T-helper 1 cell treated with Interleukin-12 subunit alpha and Interleukin-12 subunit beta and Interleukin-4 antibody, amounts not matched to agents 30 ng/mL and 1 ng/mL, for 36 hours (primary cell): Measurements from ENCODE around the gene DIS3L. TPM values are rescaled to one million over a fixed set of nuclear protein-coding genes. Genes with fewer than 3 reads are reported as not detected.
"Not testable (repeated sequence)": the region's sequence is repeated elsewhere in the genome, so short reads cannot be mapped to it uniquely, and the experiment has no call there.

ENCODE experiments used
- intact Hi-C: fragments of 100-400 bp; cut with micrococcal nuclease; formaldehyde crosslinking; loops from one replicate; pipeline ENCODE4 v1.15.1; 2024
- total RNA-seq: library from RNA; stranded (reverse); gene quantifications from 2 replicates; pipeline ENCODE4 v1.2.3, GENCODE V29; 2022

The DIS3L gene
- 36.6 and 39.0 TPM in 2 replicates for total RNA-seq

- intact Hi-C loops, result loop anchor here (1.0 to 5.0 kb wide), 7 partner anchors 63 to 684 kb away; partner anchors contain the start of genes MAP2K1, RPL4, SMAD6 and SNAPC5
Measured at GRCh38 chr15:66293419-66294156, at the start of gene DIS3L. DIS3L (plus strand) TSS chr15:66293568; CDS start chr15:66293597, 29 bp downstream.

- intact Hi-C loops, result not testable (repeated sequence)
Measured at GRCh38 chr15:66245832-66246231, 47.5 kb upstream of the DIS3L start.

GRCh38 chr15:66246937-66247336, 46.4 kb upstream of the DIS3L start:
- intact Hi-C loops, result no loop called here

- intact Hi-C loops, result no loop called here
Measured at GRCh38 chr15:66249605-66250174, 43.7 kb upstream of the DIS3L start.

GRCh38 chr15:66251065-66251789, 42.1 kb upstream of the DIS3L start:
- intact Hi-C loops, result no loop called here

- intact Hi-C loops, result loop anchor here (1.0 kb wide), 1 partner anchor 247 kb away; no protein-coding TSS in a partner anchor
Measured at GRCh38 chr15:66251790-66252684, 41.3 kb upstream of the DIS3L start.

- intact Hi-C loops, result loop anchor here (1.0 kb wide), 1 partner anchor 246 kb away; no protein-coding TSS in a partner anchor
Measured at GRCh38 chr15:66252685-66253417, 40.5 kb upstream of the DIS3L start.

- intact Hi-C loops, result no loop called here
Measured at GRCh38 chr15:66253418-66254088, 39.8 kb upstream of the DIS3L start, which contains the start of gene MEGF11. MEGF11 (minus strand) TSS chr15:66253750; CDS start chr15:66128403, 125,347 bp downstream.

GRCh38 chr15:66254089-66254950, 39.0 kb upstream of the DIS3L start:
- intact Hi-C loops, result no loop called here

- intact Hi-C loops, result no loop called here
Measured at GRCh38 chr15:66254951-66255676, 38.3 kb upstream of the DIS3L start.

GRCh38 chr15:66256692-66257091, 36.7 kb upstream of the DIS3L start:
- intact Hi-C loops, result no loop called here

- intact Hi-C loops, result no loop called here
Measured at GRCh38 chr15:66261056-66261455, 32.3 kb upstream of the DIS3L start.

GRCh38 chr15:66262837-66263236, 30.5 kb upstream of the DIS3L start:
- intact Hi-C loops, result not testable (repeated sequence)

GRCh38 chr15:66264859-66265513, 28.4 kb upstream of the DIS3L start:
- intact Hi-C loops, result no loop called here

- intact Hi-C loops, result no loop called here
Measured at GRCh38 chr15:66269326-66270090, 23.9 kb upstream of the DIS3L start.

GRCh38 chr15:66270932-66271331, 22.4 kb upstream of the DIS3L start:
- intact Hi-C loops, result no loop called here

GRCh38 chr15:66275352-66275751, 18.0 kb upstream of the DIS3L start:
- intact Hi-C loops, result no loop called here
